Peyer's patch (tissue), 4 donors: ENCODE results near the gene RAD51AP1.

ENCODE experiments used
- POLR2A ChIP-seq, 2 donors: fragments of 450-650 bp; IDR thresholded peaks; one replicate each; pipeline ENCODE4 v1.5.1; 2017; ENCODE audit warnings: antibody characterized with exemption in 2 of 2, mild to moderate bottlenecking in 2 of 2, moderate library complexity in 2 of 2
- TF ChIP-seq, protein P1 (sequence below), 6 experiments: fragments of 450-650 bp in 4 of 6; fragments of 200-600 bp in 2 of 6; sonication (generic) in 1 of 6; IDR thresholded peaks; one replicate each; pipeline ENCODE4 v1.5.1; 2017 to 2019; ENCODE audit warnings: antibody characterized with exemption in 6 of 6, mild to moderate bottlenecking in 3 of 6, moderate library complexity in 1 of 6

GRCh38 chr12:4530982-4531586 is 7.6 kb upstream of the RAD51AP1 start:
- TF ChIP-seq, protein P1, sequence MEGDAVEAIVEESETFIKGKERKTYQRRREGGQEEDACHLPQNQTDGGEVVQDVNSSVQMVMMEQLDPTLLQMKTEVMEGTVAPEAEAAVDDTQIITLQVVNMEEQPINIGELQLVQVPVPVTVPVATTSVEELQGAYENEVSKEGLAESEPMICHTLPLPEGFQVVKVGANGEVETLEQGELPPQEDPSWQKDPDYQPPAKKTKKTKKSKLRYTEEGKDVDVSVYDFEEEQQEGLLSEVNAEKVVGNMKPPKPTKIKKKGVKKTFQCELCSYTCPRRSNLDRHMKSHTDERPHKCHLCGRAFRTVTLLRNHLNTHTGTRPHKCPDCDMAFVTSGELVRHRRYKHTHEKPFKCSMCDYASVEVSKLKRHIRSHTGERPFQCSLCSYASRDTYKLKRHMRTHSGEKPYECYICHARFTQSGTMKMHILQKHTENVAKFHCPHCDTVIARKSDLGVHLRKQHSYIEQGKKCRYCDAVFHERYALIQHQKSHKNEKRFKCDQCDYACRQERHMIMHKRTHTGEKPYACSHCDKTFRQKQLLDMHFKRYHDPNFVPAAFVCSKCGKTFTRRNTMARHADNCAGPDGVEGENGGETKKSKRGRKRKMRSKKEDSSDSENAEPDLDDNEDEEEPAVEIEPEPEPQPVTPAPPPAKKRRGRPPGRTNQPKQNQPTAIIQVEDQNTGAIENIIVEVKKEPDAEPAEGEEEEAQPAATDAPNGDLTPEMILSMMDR (IDR thresholded peaks at IDR 0.05): no peak
- no peak for TF ChIP-seq POLR2A (IDR thresholded peaks at IDR 0.05)
